ENCODE measurements around the gene CCNL2. TPM values are rescaled to one million over a fixed set of nuclear protein-coding genes. Genes with fewer than 3 reads are reported as not detected.
"Not testable (repeated sequence)": the region's sequence is repeated elsewhere in the genome, so short reads cannot be mapped to it uniquely, and the experiment has no call there.

The CCNL2 gene
- total RNA-seq, 1 donor from 2014 or later: 44.2 TPM

DNA sequence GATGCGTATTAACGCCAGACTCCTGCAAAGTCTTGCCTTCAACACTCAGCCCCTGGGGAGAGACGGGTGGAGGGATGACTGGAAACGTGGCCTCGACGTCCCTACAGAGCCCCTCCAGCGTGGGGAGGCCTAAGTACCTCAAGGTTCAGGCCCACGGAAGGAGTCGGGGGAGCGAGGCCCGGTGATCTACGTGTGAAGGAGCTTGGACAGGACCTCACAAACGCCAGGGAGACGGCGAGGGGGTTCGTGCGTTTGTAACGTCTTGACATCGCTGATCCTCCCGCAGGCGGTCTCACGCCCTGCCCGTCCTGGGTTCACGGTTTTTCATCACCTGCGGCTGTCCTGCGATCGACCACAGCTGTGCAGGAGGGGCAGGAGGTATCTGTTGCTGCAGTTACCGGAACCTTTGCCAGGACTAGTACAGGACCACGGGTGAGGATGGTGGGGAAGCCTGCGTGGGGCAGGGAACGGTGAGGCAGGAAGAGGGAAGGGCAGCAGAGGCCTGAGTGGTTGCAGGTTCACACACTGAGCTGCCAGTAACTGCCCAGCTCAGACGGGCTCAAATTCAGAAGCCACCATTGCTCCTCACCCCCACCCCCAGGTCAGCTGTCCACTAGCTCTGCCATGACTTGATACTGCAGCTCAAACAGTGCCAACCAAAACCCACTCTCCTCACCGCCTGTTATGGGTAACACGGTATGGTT is 889 bp upstream of the CCNL2 start:
- DNase-seq (ENCODE audit: low read depth in 2 of 2): peak in 1 of 2 donors; percentile 36

- DNase-seq (ENCODE audit: low read depth in 2 of 2): no peak
These were observed 403 bp downstream of the CCNL2 start for GRCh38 chr1:1398677-1399186.

DNA sequence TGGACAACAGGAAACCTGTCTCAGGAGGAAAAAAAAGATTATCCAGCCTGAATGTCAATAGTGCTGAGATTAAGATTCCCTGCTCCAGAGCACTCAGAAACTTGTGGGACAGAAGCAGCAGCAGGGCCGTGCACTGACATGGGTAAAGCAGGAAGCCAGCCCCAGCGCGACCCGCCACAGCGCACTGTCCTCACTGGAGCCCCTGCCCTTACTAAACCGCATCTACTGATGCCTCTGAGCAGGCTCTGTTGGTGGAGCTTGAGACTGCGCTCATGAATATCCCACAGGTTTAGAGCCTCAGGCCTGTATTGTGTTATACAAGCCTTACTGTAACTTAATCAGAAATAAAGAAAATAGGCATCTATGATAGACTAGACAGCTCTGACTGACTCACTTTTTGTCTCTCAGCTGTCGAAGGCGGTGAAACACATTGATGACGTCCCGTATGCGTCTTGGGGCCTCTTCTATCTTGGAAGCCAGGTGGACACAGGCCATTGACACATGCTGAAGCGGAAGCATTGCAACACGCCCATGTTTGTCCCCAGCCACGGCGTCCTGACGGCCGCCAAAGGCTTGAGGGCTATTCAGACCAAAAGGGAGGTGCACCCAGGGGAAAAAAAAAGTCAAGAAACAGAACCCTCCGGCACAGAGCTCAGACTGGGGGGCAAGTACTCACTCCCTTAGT is 1.2 kb downstream of the CCNL2 start:
- DNase-seq (ENCODE audit: low read depth in 2 of 2): peak in 1 of 2 donors; percentile 47

DNA sequence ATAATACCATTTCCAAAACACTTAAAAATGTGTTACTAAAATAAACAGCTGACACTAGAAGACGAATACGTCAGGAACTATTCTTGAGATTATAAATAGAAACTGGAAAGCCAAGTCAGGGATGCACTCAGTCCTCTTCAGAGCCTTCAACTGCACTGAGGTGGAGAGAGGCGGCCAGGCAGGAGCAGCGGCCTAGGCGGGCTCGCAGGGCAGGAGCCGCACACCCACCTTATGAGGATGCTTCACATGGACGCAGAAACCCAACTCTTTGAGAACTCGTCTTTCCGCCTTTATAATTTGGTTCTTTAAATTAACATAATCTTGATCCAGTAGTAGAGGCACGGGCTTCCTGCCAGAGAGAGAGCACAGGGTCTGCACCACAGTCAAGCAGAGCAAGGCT is 4.0 kb downstream of the CCNL2 start:
- no peak for DNase-seq (ENCODE audit: low read depth in 2 of 2)

DNA sequence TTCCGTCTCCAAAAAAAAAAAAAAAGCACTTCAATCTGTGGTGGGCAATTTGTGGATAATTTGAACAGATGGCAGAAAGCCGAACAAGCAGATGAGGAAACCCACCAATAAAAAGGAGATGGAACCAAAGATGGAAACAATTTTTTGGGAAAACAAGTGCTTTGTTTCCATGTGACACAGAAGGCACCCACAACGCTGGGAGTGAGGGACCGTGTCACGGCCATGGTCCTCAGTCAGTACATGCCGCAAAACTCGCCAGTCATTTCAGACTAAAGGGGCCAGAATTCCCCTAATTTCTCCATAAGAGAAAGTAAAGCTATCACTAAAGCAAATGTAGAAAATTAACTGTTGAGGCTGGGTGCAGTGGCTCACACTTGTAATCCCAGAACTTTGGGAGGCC is 5.0 kb downstream of the CCNL2 start:
- no peak for DNase-seq (ENCODE audit: low read depth in 2 of 2)

DNA sequence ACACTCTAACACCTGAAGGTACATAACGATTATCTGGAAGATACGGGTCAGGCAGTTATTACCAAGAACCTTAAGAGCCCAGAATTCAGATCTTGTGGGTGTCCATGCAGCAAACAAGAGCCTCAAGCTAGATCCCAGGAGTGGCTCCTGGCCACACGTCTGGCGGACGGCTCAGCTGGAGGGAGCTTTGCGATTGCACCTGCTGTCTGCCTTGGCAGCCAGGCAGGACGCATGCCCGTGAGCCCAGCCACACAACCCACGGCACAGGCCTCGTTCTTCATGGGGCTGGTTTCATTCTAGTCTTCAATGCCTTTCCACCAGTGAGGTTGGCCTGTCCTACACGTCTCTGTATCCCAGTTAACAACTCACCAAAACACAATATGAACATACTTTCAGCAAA is 5.7 kb downstream of the CCNL2 start:
- no peak for DNase-seq (ENCODE audit: low read depth in 2 of 2)

- DNase-seq (ENCODE audit: low read depth in 2 of 2): no peak
These were observed 6.1 kb downstream of the CCNL2 start for GRCh38 chr1:1393014-1393413.

DNA sequence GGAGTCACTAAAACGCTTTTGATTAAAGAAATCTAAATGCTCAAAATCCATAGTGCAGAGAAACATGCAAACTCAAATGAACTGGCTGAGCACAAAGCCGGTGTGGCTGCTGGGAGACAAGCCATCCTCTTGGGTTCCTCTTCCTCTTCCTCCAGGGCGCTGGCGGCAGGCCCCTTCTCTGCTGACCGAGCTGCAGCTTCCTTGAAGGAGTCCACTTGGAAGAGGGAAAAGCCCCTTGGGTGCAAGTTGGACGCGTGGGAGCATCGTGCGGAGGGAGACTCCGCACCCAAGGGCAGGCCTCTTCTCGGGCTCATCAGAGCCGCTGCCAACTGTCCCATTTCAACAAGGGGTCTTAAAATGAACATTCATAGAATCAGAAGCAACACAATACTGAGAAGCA is 7.9 kb downstream of the CCNL2 start:
- no peak for DNase-seq (ENCODE audit: low read depth in 2 of 2)

DNA sequence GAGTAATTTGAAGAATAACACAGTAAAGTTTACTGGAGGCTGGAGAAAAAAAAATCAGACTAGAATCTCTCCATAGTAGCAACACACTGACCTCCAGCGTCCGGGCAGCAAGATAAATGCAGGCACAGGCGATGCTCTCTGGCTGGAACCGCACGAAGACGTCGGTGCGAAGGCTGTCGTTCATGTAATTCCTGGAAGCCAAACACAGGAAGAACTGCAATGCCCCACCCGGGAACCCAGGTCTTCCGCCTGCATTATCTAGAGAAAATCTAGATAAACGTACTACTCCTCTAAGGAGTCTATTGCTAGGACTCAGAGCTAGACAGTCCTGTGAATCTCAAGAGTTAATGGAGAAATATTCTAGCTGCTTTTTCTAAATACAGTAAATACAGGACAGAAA is 8.5 kb downstream of the CCNL2 start:
- DNase-seq (ENCODE audit: low read depth in 2 of 2): no peak

DNA sequence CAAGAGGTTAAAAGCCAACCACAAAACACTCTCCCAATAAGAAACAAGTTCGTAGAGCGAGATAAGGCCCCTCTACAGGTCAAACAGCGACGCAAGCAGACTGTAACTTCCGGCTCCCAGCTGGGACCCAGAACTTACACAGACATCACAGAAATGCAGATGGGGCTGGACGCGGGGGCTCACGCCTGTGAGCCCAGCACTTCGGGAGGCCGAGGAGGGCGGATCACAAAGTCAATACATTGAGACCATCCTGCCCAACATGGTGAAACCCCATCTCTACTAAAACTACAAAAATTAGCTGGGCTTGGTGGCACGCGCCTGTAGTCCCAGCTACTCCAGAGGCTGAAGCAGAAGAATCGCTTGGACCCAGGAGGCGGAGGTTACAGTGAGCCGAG is 11.1 kb downstream of the CCNL2 start:
- no peak for DNase-seq (ENCODE audit: low read depth in 2 of 2)

- DNase-seq (ENCODE audit: low read depth in 2 of 2): no peak
These were observed 11.7 kb downstream of the CCNL2 start for GRCh38 chr1:1387098-1388077.

DNA sequence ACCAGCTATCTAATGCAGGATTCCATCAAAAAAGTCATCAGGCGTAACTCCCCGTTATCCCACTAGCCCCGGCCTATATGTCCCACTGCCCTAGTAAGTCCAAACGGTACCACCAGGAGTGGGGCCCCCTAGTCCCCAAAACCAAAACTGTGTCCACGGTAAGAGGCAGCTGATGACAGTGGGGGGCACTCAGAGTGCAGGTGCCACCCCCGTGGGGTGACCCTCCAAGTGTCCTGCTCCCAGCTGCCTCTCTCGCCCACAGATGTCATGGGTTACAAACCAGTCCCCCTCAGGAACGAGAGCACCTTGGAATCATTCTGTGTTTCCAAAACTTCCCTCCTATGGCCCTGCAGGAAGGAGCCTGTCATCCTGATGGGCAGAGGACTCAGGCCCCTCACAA is 13.2 kb downstream of the CCNL2 start:
- DNase-seq (ENCODE audit: low read depth in 2 of 2): no peak

DNA sequence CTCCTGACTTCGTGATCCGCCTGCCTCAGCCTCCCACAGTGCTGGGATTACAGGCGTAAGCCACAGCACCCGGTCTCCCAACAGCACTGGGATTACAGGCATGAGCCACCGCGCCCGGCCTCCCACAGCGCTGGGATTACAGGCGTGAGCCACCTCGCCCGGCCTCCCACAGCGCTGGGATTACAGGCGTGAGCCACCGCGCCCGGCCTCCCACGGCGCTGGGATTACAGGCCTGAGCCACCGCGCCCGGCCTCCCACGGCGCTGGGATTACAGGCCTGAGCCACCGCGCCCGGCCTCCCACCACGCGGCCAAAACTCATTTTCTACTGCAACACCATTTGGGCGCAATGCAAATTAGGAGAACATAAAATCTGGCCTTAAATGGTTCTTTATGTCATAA is 13.8 kb downstream of the CCNL2 start:
- DNase-seq (ENCODE audit: low read depth in 2 of 2): not testable (repeated sequence)

DNA sequence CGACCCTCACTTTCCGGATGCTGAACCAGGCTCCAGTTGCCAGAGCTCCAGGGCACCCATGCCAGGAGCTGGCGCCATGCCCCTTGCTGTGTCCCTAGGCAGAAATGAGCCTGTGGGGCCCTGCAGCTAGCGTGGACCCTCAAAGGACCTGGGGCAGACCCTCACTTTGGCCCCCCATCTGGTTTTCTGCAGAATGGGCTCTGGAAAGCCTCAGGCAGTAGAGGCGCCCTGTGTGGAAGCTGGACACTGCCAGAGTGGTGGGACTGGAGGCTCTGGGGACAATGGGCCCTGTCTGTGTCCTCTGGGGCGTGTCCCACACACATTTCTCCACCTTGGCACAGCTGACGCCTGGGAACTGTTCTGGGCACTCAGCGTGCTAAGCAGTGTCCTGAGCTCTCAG is 17.8 kb downstream of the CCNL2 start:
- DNase-seq (ENCODE audit: low read depth in 2 of 2): no peak

GRCh38 chr1:1380860-1381259 is 18.3 kb downstream of the CCNL2 start:
- DNase-seq (ENCODE audit: low read depth in 2 of 2): no peak

GRCh38 chr1:1377540-1378205 is 21.5 kb downstream of the CCNL2 start:
- no peak for DNase-seq (ENCODE audit: low read depth in 2 of 2)

- DNase-seq (ENCODE audit: low read depth in 2 of 2): no peak
These were observed 22.4 kb downstream of the CCNL2 start for GRCh38 chr1:1376551-1377226.

GRCh38 chr1:1374929-1375662 is 24.0 kb downstream of the CCNL2 start, which contains the start of gene AURKAIP1:
TSS of gene AURKAIP1 (minus strand) at chr1:1375207. CDS start at chr1:1374756, 451 bp downstream.
- peak; percentile 99 to 100 for DNase-seq (ENCODE audit: low read depth in 2 of 2)

DNA sequence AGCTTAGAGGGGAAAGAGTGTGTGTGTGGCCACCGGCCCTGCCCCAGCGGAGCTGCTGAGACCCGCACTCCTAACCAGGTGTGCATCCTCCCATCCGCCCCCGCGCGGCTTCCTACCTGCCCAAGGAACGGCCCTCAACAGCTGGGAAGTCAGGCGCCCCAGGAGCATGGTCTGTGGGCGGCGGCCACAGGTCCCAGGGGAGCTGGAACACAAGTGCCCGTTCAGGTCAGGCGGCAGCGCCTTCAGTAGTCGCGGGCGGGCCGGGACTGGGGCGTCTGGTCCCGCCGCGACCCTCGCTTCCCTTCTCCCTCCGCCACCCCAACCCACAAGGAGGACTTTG is 24.6 kb downstream of the CCNL2 start:
- DNase-seq (ENCODE audit: low read depth in 2 of 2): peak in 1 of 2 donors; percentile 32
